GM12878 (cell line): ENCODE measurements around the gene PPP1R9B. TPM values are rescaled to one million over a fixed set of nuclear protein-coding genes. Genes with fewer than 3 reads are reported as not detected.
A peak's percentile ranks its signal among the peaks of the same experiment; 100 is the strongest.

ENCODE experiments used
- BACH1 ChIP-seq: fragments of 450-650 bp; IDR thresholded peaks from 2 replicates; pipeline ENCODE4 v1.6.1; 2017; ENCODE audit warnings: mild to moderate bottlenecking, borderline replicate concordance
- FOXK2 ChIP-seq: fragments of 450-650 bp; IDR thresholded peaks from 2 replicates; pipeline ENCODE4 v1.6.1; 2017; ENCODE audit warnings: mild to moderate bottlenecking, moderate library complexity
- GATAD2B ChIP-seq: fragments of 450-650 bp; conservative IDR thresholded peaks from 2 replicates; pipeline ENCODE4 v1.6.1; 2017; ENCODE audit warnings: low read depth, mild to moderate bottlenecking, moderate library complexity
- HDAC6 ChIP-seq: fragments of 200-600 bp; sonication (generic); IDR thresholded peaks from one replicate; pipeline ENCODE4 v1.8.0; 2017; ENCODE audit warnings: antibody characterized with exemption; ENCODE audit not compliant: unreplicated experiment
- IKZF1 ChIP-seq: fragments of 450-650 bp; conservative IDR thresholded peaks from 2 replicates; pipeline ENCODE4 v1.6.1; 2017; ENCODE audit warnings: antibody characterized with exemption, mild to moderate bottlenecking
- LARP7 ChIP-seq: fragments of 450-650 bp; IDR thresholded peaks from 2 replicates; pipeline ENCODE4 v1.6.1; 2017; ENCODE audit warnings: mild to moderate bottlenecking
- POLR2A ChIP-seq: IDR thresholded peaks from 2 replicates; pipeline ENCODE4 v1.6.1; 2011; ENCODE audit warnings: low read depth, mild to moderate bottlenecking, low read length
- RUNX3 ChIP-seq: IDR thresholded peaks from 2 replicates; pipeline ENCODE4 v1.6.1; 2012; ENCODE audit warnings: low read length, inconsistent platforms
- SMARCA5 ChIP-seq: fragments of 450-650 bp; IDR thresholded peaks from 2 replicates; pipeline ENCODE4 v1.6.1; 2017; ENCODE audit warnings: mild to moderate bottlenecking
- SMC3 ChIP-seq: IDR thresholded peaks from 2 replicates; pipeline ENCODE4 v1.6.1; 2011; ENCODE audit warnings: low read length, improper control_type of control experiment, borderline replicate concordance
- polyA plus RNA-seq, 11 experiments: library from polyadenylated mRNA; depleted of rRNA in 4 of 11; unstranded in 6 of 11; stranded (reverse) in 5 of 11; fragments of >200 nt; fragmentation: Nextera tagmentation in 4 of 11; fragmentation: Illumina TruSeq in 1 of 11; extraction: Ambion mirVana in 4 of 11; extraction: Trizol in 1 of 11; gene quantifications; 1 replicate in 1 of 11; 2 replicates in 10 of 11; pipeline versions ENCODE4 v1.2.1 to v1.2.3, GENCODE V29; 2011 to 2016; ENCODE audit warnings: inconsistent platforms in 2 of 11, missing spikeins in 2 of 11, low read depth in 1 of 11
- total RNA-seq, 4 experiments: library from RNA; depleted of rRNA in 3 of 4; stranded (reverse); fragments of >200 nt in 3 of 4; fragmentation: Illumina TruSeq in 1 of 4; extraction: Trizol in 1 of 4; gene quantifications; 2 replicates each; pipeline versions ENCODE4 v1.2.1 to v1.2.3, GENCODE V29; 2013 to 2021
- TF ChIP-seq, protein P1 (sequence below), 3 experiments: IDR thresholded peaks in 2 of 3; conservative IDR thresholded peaks in 1 of 3; 2 replicates each; pipeline ENCODE4 v1.5.1; 2011; ENCODE audit warnings: low read depth in 3 of 3, low read length in 3 of 3, mild to moderate bottlenecking in 3 of 3, control low read depth in 2 of 3, moderate library complexity in 2 of 3, inconsistent platforms in 1 of 3, mixed read lengths in 1 of 3; ENCODE audit not compliant: control insufficient read depth in 2 of 3, insufficient read depth in 1 of 3; ENCODE audit errors: extremely low read depth in 1 of 3
- TF ChIP-seq, protein P2 (sequence below): fragments of 450-650 bp; IDR thresholded peaks from 2 replicates; pipeline ENCODE4 v1.6.1; 2017; ENCODE audit warnings: mild to moderate bottlenecking, moderate library complexity

PPP1R9B gene
- total and polyA plus RNA-seq, 10 of the 15 experiments (the other 5 are each of a cell fraction or from before 2014, with no cell fraction given) = 0.20 to 107 (median 37.5) TPM

DNA sequence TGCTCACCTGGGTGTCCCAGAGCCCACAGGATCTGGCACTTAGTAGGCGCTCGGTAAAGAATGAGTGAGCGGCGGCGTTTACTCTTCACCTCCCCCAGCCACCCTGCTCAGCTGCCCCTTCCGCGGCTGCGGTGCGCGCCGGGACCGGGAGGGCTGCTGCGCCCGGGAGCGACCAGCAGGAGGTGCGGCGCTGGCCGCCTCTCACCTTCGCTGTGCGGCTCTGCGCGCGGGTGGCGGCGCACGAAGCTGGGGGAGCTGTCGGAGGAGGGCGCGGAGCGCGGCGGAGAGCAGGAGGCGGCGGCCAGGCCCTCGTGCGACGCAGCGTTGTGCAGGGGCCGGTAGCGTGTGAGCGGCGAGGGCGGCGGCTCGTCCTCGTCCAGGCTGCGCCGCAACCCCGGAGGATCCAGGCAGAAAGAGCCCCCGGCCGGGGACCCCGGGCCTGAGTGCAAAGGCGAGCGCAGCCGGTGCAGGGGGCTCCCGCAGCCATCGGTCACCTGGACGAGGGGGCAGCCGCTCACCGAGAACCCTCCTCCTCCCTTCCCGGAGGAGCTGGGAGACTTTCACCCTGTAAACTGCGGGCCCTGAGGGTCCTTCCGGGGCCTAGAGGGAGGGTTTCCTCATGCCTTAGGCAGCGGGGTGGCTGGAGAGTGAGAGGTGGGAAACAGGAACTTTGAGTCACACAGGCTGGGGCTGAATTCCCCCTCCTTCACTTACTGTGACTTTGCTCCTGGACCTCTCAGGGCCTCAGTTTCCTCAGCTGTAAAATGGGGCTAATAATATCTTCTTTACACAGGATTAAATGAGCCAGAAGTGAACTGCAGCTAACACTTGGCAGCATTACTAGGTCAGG, 33.0 kb downstream of the PPP1R9B start (continued):
- TF ChIP-seq, protein P1, sequence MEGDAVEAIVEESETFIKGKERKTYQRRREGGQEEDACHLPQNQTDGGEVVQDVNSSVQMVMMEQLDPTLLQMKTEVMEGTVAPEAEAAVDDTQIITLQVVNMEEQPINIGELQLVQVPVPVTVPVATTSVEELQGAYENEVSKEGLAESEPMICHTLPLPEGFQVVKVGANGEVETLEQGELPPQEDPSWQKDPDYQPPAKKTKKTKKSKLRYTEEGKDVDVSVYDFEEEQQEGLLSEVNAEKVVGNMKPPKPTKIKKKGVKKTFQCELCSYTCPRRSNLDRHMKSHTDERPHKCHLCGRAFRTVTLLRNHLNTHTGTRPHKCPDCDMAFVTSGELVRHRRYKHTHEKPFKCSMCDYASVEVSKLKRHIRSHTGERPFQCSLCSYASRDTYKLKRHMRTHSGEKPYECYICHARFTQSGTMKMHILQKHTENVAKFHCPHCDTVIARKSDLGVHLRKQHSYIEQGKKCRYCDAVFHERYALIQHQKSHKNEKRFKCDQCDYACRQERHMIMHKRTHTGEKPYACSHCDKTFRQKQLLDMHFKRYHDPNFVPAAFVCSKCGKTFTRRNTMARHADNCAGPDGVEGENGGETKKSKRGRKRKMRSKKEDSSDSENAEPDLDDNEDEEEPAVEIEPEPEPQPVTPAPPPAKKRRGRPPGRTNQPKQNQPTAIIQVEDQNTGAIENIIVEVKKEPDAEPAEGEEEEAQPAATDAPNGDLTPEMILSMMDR (IDR thresholded peaks at IDR 0.05 in 2 of 3, conservative IDR thresholded peaks at IDR 0.05 in 1 of 3; ENCODE audit: control insufficient read depth in 2 of 3, extremely low read depth in 1 of 3, insufficient read depth in 1 of 3, low read depth in 3 of 3, low read length in 3 of 3) = peak; percentile 49 to 56 (median 51); a peak in 5 of 6 replicates
- peak; percentile 63 for TF ChIP-seq IKZF1
- TF ChIP-seq BACH1 = peak; percentile 45; the same call in 1 of the 2 replicates
- TF ChIP-seq SMARCA5 = 0 out of 2 replicates have a peak, but pooled peaks have one; percentile 26
- TF ChIP-seq FOXK2 = no peak
- no peak for TF ChIP-seq POLR2A
- TF ChIP-seq LARP7 = peak; percentile 77; the same call in 1 of the 2 replicates
- TF ChIP-seq HDAC6 = peak; percentile 65
- TF ChIP-seq RUNX3 = no peak
- TF ChIP-seq, protein P2, sequence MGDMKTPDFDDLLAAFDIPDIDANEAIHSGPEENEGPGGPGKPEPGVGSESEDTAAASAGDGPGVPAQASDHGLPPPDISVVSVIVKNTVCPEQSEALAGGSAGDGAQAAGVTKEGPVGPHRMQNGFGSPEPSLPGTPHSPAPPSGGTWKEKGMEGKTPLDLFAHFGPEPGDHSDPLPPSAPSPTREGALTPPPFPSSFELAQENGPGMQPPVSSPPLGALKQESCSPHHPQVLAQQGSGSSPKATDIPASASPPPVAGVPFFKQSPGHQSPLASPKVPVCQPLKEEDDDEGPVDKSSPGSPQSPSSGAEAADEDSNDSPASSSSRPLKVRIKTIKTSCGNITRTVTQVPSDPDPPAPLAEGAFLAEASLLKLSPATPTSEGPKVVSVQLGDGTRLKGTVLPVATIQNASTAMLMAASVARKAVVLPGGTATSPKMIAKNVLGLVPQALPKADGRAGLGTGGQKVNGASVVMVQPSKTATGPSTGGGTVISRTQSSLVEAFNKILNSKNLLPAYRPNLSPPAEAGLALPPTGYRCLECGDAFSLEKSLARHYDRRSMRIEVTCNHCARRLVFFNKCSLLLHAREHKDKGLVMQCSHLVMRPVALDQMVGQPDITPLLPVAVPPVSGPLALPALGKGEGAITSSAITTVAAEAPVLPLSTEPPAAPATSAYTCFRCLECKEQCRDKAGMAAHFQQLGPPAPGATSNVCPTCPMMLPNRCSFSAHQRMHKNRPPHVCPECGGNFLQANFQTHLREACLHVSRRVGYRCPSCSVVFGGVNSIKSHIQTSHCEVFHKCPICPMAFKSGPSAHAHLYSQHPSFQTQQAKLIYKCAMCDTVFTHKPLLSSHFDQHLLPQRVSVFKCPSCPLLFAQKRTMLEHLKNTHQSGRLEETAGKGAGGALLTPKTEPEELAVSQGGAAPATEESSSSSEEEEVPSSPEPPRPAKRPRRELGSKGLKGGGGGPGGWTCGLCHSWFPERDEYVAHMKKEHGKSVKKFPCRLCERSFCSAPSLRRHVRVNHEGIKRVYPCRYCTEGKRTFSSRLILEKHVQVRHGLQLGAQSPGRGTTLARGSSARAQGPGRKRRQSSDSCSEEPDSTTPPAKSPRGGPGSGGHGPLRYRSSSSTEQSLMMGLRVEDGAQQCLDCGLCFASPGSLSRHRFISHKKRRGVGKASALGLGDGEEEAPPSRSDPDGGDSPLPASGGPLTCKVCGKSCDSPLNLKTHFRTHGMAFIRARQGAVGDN = 0 out of 2 replicates have a peak, but pooled peaks have one; percentile 20
- peak; percentile 28; the same call in 1 of the 2 replicates for TF ChIP-seq SMC3
- TF ChIP-seq GATAD2B = peak; percentile 67; the same call in 1 of the 2 replicates
